Glomerular endothelial cell (primary cell): ENCODE results near the gene TRMT2A. TPM values are rescaled to one million over a fixed set of nuclear protein-coding genes. Genes with fewer than 3 reads are reported as not detected.

Experiments used
- DNase-seq: peaks from one replicate; pipeline ENCODE4 v3.0.0-alpha.2; 2011; ENCODE audit warnings: low read depth, low spot score; ENCODE audit errors: extremely low read depth
- total RNA-seq: library from RNA; depleted of rRNA; stranded (reverse); fragments of >200 nt; gene quantifications from 2 replicates; pipeline ENCODE4 v1.2.3, GENCODE V29; 2015

The TRMT2A gene
- total RNA-seq, 1 donor from 2014 or later: 63.2 TPM

GRCh38 chr22:20135806-20136602, 19.0 kb upstream of the TRMT2A start:
- no peak for DNase-seq

DNA sequence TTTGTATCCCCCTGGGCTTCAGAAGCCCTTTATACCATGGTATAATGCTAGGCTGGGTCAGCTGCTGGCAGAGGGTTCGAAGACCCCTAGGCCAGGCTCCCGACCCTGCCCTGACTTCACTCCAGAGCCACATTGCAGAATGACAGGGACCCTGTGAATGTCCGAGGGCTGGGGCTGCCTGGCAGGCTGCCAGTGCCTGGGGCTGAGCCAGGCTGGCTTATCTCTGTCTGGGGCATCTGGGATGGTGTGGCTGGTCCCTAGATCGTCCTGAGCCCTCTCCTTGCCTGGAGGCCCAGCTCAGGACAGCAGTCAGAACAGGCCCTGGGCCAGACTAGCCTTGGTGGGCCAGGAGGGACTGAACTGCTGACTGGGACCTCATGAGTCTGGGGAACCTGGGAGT, 18.2 kb upstream of the TRMT2A start:
- DNase-seq: no peak

DNA sequence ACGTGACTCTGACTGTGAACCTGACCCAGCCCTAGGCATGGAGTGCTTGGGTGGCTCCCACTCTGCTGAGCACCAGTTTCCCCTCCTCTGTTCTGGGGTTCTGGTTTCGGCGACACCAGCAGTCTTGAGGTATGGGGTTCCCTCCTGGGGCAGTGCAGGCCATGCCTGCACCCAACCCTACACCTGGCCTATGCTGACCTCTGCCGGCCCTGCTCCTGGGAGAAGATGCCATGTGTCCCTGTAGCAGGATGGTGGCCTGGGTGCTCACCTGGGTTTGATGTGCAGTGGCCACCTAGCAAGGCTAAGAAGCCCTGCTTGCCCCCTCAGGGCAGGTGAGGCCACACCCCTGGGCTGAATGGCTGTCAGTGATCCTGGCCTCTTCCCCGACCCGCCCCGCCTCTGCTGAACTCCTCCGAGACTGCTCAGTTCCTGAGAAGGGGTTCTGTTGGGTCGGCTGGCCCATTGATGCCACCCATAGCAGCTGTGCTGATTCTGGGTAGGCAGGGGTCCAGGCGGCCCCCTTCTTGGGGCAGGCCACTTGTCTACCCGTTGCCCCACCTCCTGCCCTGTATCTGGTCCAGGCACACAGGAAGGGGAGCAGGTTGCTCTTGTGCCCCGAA, 17.0 kb upstream of the TRMT2A start:
- no peak for DNase-seq

DNA sequence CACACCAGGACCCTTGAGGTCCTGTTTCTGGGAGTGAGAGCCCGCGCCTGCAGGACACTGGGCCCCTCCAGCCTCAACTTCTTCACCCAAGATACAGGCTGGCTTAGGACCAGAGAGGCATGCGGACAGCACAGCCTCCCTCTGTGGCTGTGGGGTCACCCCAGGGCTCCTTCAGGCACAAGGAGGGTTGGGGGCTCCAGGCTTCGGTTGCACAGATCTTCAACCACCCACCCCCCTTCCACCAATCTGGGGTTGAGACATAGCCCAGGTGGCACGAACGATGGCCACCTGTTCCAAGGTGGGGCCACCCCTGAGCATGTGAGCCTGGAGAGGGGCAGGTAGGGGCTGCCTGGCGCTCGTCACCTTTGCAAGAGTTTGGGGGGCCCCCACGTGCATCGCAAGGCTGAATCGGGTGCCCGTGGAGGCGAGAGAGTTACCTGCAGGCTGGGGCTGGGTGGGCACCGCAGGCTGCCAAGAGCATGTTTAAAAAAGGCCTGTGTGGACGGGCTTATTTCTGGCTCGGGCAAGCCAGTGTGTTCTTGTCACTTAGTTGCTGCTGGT, 15.7 kb upstream of the TRMT2A start:
- DNase-seq: no peak

GRCh38 chr22:20131859-20132685, 15.0 kb upstream of the TRMT2A start:
- DNase-seq: no peak

GRCh38 chr22:20131597-20131858, 14.5 kb upstream of the TRMT2A start, which contains the start of gene ZDHHC8:
TSS of gene ZDHHC8 (plus strand) at chr22:20131804. CDS start at chr22:20131948, 144 bp downstream.
- no peak for DNase-seq

- no peak for DNase-seq
These were observed 13.9 kb upstream of the TRMT2A start for GRCh38 chr22:20130731-20131596.

DNA sequence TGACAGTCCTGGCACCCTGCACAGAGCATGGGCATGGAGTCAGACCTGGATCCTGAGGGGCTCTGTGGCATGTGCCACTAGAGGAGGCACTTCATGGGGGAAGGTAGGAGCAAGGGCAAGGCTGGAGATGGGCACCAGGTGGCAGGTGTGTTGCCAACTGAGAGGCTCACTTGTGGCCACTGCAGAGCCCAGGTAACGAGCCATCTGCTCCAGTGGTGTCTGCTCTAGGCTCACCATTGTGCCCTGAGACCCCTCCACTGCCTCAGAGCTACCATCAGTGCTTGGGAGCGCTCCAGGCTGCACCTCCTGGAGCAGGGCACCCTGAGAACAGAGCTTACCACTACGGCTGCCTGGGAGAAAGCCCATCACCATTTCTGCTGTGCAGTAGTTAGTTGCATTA, 13.3 kb upstream of the TRMT2A start:
- no peak for DNase-seq

GRCh38 chr22:20129747-20130014, 12.7 kb upstream of the TRMT2A start:
- no peak for DNase-seq

DNA sequence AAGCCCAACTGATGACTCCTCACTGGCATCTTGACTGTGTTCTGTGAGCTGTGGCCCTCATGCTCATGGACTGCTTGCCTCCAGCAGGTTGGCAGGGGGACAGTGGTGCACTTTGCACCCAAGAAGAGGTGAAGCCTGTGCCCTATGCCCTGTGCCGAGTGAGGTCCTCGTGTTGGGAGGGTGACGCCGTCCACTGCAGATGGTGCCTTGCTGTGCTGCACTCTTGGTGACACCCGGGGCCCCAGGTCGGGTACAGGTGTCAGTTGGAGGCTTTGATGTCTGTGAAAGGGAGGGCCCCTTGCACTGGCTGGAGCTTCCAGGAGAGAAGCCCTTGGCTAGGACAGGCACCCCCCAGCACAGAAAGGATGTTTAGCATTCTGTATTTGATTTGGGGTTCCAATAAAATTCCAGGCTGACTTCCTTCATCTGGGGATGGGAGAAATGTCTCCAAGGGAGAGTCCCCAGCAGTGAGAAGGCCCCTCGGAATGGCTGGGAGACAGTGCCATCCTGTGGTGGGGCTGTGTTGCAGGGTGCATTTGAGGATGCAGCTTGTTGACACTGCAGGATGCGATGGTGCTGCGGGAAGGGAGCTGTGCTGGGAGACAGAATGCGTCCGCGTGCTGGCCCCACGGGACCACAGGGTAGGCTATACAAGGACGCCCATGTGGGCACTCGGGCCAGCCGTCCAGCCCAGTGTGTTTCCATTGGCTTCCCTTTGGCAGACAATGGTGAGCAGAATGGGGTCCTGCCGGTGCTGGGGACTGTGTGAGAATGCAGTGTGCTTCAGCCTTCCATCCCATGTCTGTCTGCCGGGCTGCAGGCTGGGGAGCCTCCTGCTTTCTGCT, 12.1 kb upstream of the TRMT2A start:
- no peak for DNase-seq

DNA sequence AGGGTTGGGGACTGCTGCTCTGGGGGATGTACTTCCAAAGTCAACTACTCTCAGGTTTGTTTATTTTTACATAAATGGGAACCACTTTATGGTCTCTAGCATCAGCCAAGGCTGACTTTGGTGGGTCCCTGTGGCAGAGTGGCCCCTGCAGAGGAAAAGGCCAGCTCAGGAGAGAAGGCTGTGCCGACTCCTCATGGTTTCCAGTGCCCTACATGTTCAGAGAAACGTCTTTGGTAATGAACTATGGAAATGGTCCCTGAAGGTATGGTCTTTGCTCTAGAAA, 11.5 kb upstream of the TRMT2A start:
- DNase-seq: no peak

DNA sequence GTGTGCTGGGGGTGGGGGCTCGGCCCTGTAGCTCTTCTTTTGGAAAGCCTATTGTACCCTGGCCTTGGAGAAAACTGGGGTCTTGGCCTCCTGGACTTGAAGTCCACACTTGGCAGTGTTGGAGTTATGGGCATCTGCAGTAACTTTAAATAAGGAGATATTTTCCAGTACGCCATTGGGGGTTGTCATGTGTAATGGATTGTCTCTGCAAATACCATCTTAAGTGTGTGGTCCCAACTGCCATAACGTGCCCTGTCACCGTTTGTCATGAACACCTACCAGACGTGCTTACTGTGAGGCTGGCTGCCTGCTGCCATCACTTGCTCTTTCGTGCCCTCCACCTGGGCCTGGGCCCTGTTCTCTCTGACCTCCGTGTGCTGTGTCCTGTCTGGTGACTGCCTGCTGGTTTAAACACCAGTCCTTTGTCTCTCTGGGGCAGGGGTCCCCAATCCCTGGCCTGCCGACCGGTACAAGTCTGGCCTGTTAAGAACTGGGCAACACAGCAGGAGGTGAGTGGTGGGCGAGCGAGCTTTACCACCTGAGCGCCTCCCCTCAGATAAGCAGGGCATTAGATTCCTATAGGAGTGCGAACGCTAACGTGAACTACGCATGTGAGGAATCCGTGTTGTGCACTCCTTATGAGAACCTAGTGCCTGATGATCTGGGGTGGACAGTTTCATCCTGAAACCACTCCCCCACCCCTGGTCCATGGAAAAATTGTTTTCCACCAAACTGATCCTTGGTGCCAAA, 11.0 kb upstream of the TRMT2A start:
- no peak for DNase-seq

DNA sequence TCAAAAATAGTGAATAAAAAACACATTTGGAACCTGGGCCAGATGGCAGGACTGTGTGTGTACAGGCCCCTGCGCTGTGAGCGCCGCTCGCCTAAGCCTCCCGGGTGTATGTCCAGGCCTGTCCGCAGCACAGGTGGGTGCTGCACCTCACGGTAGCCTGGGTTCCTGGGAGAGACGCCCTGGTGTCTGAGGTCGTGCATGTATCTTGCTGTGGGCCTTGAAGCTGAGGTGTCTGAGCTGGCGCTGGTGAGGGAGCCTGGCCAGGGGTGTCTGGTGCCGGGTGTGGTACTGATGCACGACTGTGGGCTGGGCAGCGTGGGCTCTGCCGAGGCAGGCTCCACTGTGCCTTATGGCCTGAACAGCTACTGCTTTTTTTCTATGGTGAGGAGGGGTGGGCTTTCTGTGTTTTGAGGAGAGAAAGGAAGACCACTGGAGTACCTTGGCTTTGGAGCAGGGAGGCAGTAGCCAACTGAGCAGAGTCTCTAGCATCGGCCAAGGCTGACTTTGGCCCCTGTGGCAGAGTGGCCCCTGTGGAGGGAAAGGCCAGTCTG, 10.4 kb upstream of the TRMT2A start:
- DNase-seq: no peak

DNA sequence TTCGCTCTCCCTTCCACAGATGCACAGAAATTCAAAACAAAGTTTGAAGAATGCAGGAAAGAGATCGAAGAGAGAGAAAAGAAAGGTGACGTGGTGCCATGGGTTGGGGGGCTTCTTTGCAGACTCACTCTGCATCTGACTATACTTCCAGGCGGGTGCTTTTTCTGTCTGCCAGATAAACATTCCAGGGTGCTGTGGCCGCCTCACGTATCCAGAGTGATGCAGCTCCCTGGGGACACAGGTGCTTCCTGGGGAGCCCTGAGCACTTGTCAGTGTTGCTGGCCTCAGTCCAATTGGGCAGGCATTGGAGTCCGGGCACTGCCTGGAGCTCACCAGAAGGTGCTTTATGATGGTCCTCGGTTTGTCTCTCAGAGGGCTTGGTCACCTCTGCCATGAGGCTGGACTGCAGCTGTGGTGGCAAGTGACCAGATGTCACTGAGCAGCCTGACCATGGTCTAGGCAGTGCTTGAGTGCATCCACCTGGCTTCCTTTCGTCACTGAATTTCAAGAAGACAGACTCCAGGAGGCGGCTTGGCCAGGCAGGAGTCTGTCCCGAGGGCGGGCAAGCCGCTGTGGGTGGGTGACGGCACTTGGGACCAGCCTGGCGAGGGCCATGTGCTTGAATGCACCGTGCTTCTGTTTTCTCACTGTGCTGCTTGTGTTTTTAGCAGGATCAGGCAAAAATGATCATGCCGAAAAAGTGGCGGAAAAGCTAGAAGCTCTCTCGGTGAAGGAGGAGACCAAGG, 9.4 kb upstream of the TRMT2A start:
- no peak for DNase-seq

DNA sequence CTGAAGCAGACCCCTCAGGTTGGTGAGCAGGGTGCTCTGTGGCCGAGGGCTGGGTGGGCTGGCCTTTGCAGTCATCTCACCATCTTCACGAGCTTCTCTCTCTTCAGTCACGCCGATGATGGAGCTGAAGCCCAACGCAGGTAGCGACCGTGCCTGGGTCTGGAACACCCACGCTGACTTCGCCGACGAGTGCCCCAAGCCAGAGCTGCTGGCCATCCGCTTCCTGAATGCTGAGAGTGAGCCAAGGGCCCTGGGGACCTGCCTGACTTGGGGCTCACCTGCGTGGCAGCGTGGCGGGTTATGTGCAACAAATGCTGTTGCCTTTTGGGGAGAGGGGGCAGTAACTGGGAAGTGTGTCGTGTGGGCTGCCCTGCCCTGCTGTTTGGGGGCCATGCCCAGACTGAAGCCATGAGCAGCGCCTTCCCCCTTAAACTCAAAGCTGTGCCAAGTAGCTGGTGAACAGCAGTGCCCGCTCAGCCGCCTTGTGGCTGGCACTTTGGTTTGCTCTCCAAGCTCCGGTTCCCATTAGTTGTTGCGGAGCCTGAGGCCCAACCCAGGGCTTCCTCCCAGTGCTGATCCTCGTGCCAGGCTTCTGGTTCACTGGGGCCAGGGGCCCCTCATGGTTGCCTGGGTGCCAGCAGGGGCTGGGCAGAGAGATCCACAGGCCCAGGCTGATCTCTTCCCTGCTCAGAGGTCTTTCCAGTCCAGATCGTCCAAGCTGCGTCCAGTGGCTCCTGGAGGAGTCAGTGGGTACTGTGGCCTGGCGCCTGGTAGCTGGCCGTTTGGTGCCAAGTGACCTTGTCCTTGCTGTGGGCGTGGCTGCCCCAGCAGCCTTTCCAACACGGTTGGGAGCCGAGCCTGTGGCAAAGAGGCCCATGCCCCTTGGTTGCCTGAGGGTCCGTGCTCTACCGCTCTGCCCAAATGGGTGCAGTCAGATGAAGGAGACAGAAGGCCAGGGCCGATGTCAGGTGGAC, 8.5 kb upstream of the TRMT2A start:
- no peak for DNase-seq

DNA sequence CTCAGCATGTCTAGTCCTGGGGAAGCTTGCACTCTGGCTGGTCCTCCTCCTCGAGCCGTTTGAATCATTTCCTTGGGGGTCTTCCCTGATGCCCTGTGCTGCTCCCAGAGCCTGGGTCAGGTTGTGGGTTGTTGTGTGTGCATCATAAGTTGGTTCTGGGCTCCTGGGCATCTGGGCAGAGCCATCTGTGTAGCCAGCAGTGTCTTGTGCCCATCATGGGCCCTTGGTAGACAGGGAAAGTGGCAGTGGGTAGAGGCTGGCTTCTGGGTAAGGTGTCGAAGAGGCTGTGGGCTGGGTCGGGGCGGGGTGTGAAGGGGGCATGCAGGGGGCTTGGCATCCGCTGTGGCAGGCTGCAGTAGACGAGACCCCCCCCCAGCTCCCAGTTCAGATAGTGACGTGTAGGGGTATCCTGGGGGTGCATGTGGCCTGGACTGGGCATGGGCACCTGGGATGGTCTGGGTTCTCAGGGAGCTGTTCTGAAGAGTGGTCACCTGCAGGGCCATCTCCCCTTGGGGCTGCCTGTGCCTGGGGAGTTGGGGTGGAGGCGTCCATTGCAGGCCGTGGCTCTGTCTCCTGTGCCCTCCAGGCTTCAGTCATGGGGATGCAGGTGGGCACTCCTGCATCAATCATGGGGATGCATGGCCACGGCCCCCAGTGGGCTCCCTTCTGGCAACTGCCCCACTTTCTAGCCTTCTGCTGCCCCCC, 7.2 kb upstream of the TRMT2A start:
- no peak for DNase-seq
